Upper lobe of left lung (tissue), 4 donors: Measurements from ENCODE around the gene HLA-DRA.

ENCODE experiments used
- CTCF ChIP-seq, 6 experiments: fragments of 450-650 bp in 4 of 6; fragments of 200-600 bp in 2 of 6; sonication (generic) in 2 of 6; IDR thresholded peaks; one replicate each; pipeline ENCODE4 v1.5.1; 2016 to 2019; ENCODE audit warnings: antibody characterized with exemption in 6 of 6
- POLR2A ChIP-seq, 4 donors: fragments of 450-650 bp; IDR thresholded peaks; one replicate each; pipeline ENCODE4 v1.5.1; 2016 to 2017; ENCODE audit warnings: antibody characterized with exemption in 4 of 4, mild to moderate bottlenecking in 2 of 4
- POLR2AphosphoS5 ChIP-seq, 2 donors: sonication (generic); formaldehyde crosslinking; IDR thresholded peaks; one replicate each; pipeline ENCODE4 v1.5.1; 2017; ENCODE audit warnings: antibody characterized with exemption in 2 of 2

GRCh38 chr6:32427934-32428474 is 11.7 kb upstream of the HLA-DRA start:
- no peak for TF ChIP-seq POLR2A (IDR thresholded peaks at IDR 0.05)
- TF ChIP-seq CTCF (IDR thresholded peaks at IDR 0.05): no peak
- no peak for TF ChIP-seq POLR2AphosphoS5 (IDR thresholded peaks at IDR 0.05)
